Measurements from ENCODE around the gene CYBRD1.
A peak's percentile ranks its signal among the peaks of the same experiment; 100 is the strongest.

The CYBRD1 gene

GRCh38 chr2:171516793-171517192, 5.5 kb upstream of the CYBRD1 start:
- Mint-ChIP-seq H3K36me3 (ENCODE audit: low read depth) (no peaks in the 10 kb centered on the region), H3K9me3 (no peaks in the 10 kb centered on the region), H3K4me1 (peaks cover 30% of the 10 kb centered on the region), H3K27me3 (ENCODE audit: low read depth) (peaks cover 10% of the 10 kb centered on the region), H3K4me3 (peak overlapping the region in 1 of 3 experiments; percentile 23), H3K27ac (no peak overlapping the region)
- TF ChIP-seq CTCF (IDR thresholded peaks at IDR 0.05; ENCODE audit: unreplicated experiment in 3 of 3), result no peak

GRCh38 chr2:171520471-171520870, 1.8 kb upstream of the CYBRD1 start:
- no peak for TF ChIP-seq CTCF (IDR thresholded peaks at IDR 0.05; ENCODE audit: unreplicated experiment in 3 of 3)
- Mint-ChIP-seq H3K4me3 (peak overlapping the region in 2 of 3 experiments; percentile 40 to 67), H3K4me1 (peaks cover 44% of the 10 kb centered on the region), H3K36me3 (ENCODE audit: low read depth) (no peaks in the 10 kb centered on the region), H3K9me3 (no peaks in the 10 kb centered on the region), H3K27ac (peak overlapping the region in 1 of 3 experiments; percentile 67), H3K27me3 (ENCODE audit: low read depth) (peaks cover 13% of the 10 kb centered on the region)

- peaks cover 9% of the 10 kb centered on the region for H3K27me3 Mint-ChIP-seq (ENCODE audit: low read depth)
- peak overlapping the region; percentile 93 to 98 (median 94) for H3K4me3 Mint-ChIP-seq
- H3K27ac Mint-ChIP-seq, result peak overlapping the region; percentile 95 to 100 (median 96)
- peaks cover 45% of the 10 kb centered on the region for H3K4me1 Mint-ChIP-seq
- no peaks in the 10 kb centered on the region for H3K36me3 Mint-ChIP-seq (ENCODE audit: low read depth)
- no peak for TF ChIP-seq CTCF (IDR thresholded peaks at IDR 0.05; ENCODE audit: unreplicated experiment in 3 of 3)
- no peaks in the 10 kb centered on the region for H3K9me3 Mint-ChIP-seq
Measured at GRCh38 chr2:171521361-171522051, 768 bp upstream of the CYBRD1 start.

GRCh38 chr2:171522788-171523087, 464 bp downstream of the CYBRD1 start:
- peak overlapping the region; percentile 93 to 98 (median 94) for H3K4me3 Mint-ChIP-seq
- H3K36me3 Mint-ChIP-seq (ENCODE audit: low read depth), result no peaks in the 10 kb centered on the region
- peaks cover 45% of the 10 kb centered on the region for H3K4me1 Mint-ChIP-seq
- H3K9me3 Mint-ChIP-seq, result no peaks in the 10 kb centered on the region
- peaks cover 9% of the 10 kb centered on the region for H3K27me3 Mint-ChIP-seq (ENCODE audit: low read depth)
- no peak for TF ChIP-seq CTCF (IDR thresholded peaks at IDR 0.05; ENCODE audit: unreplicated experiment in 3 of 3)
- H3K27ac Mint-ChIP-seq, result peak overlapping the region; percentile 95 to 100 (median 96)

- peaks cover 9% of the 10 kb centered on the region for H3K27me3 Mint-ChIP-seq (ENCODE audit: low read depth)
- H3K9me3 Mint-ChIP-seq, result no peaks in the 10 kb centered on the region
- no peak for TF ChIP-seq CTCF (IDR thresholded peaks at IDR 0.05; ENCODE audit: unreplicated experiment in 3 of 3)
- H3K4me3 Mint-ChIP-seq, result peak overlapping the region; percentile 93 to 98 (median 94)
- peaks cover 1% of the 10 kb centered on the region for H3K36me3 Mint-ChIP-seq (ENCODE audit: low read depth)
- peak overlapping the region; percentile 95 to 100 (median 96) for H3K27ac Mint-ChIP-seq
- H3K4me1 Mint-ChIP-seq, result peaks cover 45% of the 10 kb centered on the region
Measured at GRCh38 chr2:171523088-171524017, 1.1 kb downstream of the CYBRD1 start.

Data from nephron (organoid).